GM18858 (cell line): ENCODE measurements around the gene SCUBE3.

ENCODE experiments used
- ATAC-seq: cut with Tn5 transposase; IDR thresholded peaks from one replicate; pipeline ENCODE4 v1.9.1; 2021; ENCODE audit not compliant: unreplicated experiment

SCUBE3 gene

DNA sequence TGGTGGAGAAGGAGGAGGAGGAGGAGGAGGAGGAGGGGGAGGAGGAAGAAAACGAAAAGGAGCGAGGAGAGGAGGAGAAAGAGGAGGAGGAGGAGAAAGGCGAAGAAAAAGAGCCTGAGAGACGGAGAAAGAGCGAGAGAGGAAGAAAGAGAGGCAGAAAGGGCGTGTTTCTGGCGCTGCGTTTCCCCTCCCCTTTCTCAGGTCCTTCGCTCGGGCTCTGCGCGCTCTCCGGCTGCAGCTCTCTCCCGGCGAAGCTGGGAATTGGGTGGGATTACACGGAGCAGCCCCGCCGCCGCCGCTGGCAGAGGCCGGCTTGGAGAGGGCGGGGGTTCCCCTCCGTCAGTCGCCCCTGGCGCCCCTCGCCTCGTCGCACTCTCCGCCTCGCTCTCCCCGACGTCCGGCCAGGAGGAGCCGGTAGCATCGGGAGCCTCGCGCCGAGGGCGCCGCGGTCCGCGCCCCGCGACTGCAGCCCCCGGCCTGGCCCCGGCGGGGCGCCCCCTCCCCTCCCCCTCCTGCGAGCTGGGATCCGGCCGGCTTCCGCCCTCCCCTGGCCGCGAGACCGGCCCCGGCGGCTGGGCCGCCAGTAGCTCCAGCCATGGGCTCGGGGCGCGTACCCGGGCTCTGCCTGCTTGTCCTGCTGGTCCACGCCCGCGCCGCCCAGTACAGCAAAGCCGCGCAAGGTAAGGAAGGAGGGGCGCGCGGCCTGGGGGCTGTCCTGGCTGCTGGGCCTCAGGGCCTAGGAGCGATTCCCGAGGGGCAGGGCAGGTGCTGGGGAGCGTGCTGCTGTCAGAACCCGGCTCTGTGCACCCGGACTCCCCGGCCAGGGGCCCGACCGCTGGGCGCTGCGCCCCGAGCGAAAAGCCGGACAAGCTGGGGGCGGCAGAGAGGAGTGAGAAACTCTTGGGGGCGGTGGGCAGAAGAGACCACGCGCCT, at the start of gene SCUBE3:
Gene SCUBE3, plus strand, starts transcription at position 133 of the 933 bp plus-strand sequence. Its CDS starts 463 bp downstream, at position 596.
- ATAC-seq: no peak

DNA sequence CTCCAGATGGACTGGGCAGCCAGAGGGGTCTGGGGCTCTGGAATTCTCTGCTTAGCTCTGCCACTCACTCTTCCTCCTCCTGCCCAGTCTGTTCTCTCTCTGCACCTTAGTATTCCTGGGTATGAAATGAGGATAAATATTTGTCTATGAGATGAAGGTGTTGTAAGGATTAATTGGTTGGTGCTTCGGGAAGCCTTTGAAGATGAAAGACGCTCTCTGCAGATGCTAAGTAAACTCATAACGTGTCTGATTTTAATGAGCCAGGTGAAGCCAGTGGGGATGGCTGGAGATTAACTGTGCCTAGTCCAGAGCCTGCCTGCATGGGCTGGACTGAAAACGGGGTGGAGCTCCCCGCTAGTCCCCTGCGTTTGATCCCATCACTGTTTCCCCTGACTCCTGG, 49.5 kb upstream of the SCUBE3 start:
- ATAC-seq: no peak

DNA sequence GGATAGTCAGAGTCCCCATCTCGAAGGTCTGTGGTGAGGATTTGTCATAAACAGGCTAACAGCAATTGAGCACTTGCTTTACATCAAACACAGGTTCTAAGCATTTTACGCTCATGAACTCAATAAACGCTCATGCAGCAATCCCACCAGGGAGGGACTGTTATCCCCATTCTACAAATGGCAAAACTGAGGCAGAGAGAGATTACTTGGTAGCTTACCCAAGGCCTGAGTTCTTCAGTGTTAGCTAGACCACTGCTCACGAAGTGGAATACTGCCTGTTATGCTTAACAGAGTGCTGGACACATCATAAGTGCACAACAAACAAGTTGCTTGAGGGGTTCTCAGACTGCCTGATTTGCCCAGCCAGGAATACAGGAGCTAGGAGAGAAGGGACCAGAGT, 48.9 kb upstream of the SCUBE3 start:
- no peak for ATAC-seq

DNA sequence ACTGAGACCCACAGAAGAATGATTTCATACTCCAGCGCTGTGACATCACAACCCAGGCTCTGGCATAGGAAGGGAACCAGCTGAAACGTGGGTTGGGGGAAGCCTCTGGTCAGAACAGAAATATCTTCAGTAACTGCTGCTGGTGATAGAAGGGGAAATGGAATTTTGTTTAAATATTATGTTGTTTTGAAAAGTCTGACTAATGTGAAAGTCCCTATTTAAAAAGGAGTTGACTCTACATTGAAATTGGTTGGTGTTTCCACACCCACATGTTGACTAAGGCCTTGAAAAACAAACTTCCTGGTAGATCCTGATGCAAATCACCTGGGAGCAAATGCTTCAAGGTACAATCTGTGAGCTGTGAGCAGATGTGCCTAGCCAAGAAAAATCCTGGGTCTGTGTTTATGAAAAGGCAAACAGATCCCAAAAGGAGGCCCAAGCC, 48.1 kb upstream of the SCUBE3 start:
- no peak for ATAC-seq

DNA sequence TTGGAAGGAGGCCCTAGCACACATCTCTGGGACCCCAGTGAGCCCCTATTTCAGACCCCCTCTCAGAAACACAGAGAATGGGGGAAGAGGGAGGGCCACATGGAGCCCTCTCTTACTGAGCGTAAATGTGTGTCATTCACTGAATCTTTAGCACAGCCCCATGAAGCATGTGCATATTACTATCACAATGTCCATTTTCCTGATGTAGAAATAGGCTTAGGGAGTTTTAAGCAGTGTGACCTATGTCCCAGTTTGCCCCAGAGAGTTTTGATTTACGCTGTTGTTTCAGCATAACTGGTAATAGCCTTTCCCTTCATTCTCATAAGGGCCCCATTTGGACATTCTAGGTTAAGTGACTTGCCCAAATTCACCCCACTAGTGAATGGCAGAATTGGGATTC, 47.6 kb upstream of the SCUBE3 start:
- no peak for ATAC-seq

DNA sequence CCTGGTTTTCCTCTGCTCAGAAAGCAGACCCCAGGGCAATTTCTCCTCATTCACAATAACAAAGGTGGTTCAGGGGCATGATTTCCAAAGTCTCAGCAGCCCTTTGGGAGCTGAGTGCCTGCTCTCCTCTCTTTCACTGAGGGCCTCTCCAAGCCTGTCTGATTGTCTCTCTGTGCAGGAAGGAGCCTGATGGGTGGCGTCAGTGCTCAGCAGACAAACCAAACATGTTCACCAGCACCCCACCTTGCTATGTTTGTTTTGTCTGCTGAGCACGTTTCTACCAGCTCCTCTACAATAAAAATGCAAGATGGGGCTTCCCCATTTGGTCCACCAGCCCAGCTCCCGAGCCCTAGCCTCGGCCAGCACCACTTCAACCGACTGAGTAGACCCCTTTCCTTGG, 47.2 kb upstream of the SCUBE3 start:
- no peak for ATAC-seq

DNA sequence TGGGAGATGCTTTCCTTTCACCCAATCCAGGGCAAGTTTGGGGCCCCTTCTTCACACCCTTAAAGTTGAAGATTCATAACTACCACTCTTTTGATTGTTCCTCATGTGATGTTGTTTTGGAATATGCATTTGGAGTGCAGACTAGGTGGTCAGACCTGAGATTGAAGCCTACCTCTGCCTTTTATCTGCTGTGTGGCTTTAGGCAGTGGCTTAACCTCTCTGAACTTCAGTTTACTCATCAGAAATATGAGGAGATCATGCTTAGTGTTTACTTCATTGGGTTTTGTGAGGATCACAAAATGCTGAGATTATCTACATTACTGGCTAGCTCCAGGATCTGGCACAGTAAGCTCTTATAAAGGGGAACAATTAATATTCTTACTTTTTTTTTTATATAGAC, 46.3 kb upstream of the SCUBE3 start:
- no peak for ATAC-seq

DNA sequence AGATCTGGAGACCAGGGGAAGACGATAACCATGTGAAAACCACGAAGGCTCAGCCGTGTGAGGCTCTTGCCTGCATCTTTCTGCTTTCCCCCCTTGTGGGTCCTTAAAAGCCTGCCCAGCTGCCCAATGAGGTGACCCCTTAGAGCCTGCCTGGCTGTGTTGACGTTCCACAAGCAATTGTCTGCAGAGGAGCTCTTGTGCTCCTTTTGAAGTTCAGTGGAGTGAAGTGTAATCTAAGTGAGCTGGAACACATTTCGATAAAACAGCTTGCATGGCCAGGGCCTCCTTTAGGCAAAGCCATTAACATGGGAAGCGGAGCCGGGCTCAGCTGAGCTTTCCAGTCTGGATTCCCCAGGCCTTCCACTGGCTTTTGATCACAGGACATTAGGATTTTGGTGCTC, 45.3 kb upstream of the SCUBE3 start:
- ATAC-seq: no peak

DNA sequence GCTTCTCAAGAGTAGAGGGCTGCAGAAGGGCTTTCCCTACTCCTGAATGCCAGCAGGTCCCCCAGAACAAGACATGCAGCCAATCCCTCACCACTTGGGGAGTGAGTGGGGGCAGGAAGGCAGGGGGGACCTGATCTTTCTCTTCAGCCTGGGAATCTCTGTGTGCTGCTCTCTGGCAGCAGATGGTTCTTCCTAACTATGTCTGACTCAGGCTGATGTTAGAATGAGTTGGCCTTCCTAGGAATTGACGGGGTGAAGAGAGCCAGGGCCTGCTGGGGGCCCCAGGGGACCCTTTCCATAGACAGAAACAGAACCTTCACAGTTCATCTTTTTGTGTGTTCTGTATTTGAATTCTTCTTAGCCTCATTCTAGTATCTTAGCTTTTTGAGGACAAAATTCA, 43.6 kb upstream of the SCUBE3 start:
- no peak for ATAC-seq

DNA sequence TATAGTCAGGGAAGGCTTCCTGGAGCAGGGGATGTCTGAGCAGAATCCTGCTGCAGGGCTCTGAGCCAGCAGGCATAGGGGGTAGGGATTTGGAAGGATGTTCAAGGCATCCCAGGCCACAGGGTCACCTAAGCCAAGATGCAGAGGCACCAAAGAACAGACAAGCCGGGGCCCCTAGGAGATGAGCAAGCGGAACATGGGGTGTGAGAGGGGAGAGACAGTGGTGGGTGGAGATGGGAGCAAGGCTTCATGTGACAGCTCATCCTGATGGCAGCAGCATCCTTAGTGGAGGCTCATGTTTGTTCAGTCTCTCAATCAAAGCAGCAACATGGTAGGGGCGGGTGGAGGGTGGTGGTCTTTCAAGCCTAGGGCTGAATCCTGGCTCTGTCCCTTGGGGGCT, 42.9 kb upstream of the SCUBE3 start:
- ATAC-seq: no peak

DNA sequence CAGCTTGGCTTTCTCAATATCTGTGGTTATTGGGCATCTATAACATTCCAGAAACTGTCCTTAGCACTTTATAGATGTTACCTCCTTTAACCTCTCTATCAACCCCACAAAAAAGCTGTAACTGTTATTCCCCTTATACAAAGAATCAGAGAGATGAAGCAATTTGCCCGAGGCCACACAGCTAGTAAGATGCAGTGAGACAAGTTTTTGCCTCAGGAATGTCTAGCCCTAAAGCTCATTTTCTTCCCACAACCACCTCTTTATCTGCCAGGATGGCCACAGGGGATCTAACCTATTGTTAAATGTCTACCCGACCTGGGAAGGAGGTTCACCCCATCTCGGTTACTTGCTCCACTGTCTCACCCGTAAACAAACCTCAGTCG, 40.7 kb upstream of the SCUBE3 start:
- no peak for ATAC-seq

DNA sequence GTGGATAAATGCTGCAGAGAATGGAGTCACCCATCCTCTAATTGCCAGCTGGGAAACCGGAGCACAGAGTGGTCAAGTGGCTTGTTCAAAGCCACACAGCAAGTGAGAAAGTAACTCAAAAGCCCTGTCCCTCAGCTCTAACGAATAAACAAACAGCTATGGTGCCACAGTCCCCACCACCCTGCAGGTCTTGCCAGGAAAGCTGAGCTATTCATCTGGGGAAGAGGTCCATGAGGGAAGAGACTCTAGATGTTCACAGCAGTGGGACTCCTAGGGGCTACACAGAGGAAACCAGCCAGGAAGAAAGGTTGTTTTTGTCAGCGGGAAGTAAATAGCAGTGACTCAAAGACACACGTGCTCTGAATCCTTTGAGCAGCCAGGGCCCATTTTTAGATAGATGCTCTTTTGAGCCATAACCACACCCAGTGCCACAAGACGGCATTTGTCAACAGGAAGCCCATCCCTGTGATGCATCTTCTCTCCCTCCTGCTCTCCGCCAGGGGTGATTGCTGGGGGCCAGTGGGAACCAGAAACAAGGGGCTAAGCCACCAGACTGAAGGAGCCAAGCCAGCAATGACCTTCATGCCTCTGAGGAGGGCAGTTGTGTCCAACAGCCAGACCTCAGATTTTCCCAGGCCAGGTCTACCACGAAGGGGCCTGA, 40.2 kb upstream of the SCUBE3 start:
- no peak for ATAC-seq

DNA sequence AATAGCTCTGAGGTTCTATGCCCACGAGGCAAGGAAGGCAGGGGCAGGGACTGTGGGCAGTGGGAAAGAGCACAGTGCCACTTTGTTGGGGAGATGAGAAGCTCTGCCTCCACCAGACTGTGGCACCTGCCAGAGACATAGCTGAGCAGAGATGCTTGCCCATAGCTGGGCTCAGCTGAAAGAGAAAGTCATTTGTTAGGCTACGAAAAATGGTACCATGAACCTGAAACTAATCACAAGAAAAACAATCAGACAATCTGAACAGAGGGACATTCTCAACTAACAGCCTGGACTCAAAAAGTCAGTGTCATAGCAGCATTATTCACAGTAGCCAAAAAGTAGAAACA, 39.7 kb upstream of the SCUBE3 start:
- no peak for ATAC-seq

DNA sequence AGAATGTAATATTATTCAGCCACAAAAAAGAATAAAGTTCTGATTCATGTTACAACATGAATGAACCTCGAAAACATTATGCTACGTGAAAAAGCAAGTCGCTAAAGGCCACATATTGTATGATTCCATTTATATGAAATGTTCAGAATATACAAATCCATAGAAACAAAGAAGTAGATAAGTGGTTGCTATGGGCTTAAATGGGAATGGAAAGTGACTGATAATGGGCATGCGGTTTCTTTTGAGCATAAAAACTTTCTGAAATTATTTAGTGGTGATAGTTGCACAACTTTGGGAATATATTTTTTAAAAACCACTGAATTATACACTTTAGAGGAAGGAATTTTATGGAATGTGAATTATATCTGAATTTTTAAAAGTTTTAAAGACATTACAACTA, 39.3 kb upstream of the SCUBE3 start:
- no peak for ATAC-seq

DNA sequence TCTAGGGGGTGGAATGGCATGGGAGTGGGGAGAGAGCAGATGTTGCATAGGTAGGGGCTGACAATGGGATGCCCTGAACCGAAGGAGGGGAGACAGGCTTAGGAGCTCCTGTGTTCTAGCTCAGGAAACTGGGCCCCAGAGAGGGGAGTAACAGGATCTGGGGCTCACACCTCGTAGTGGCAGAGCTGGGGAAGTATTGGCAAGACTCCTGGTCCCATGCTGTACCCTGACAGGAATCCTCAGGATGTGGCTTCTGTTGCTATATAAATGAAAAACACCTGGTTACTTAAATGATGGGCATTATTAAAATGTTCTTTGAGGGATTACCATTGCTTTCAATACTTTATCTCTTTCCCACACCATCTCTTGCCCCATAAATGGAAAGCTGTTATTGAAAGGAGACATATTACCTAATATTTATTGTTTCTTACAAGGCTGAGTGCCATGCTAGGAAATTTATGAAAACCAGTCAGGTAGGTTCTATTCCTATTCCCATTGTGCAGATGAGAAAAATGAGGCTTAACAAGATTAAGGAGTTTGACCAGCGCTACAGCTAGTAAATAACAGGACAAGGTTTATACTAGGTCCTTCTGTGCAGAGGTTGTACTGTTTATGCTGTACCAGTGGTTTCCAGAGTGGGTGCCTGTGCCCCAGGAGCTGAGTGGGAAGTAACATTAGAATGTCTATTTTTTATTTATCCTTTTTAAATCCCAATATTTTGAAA, 37.3 kb upstream of the SCUBE3 start:
- ATAC-seq: no peak

DNA sequence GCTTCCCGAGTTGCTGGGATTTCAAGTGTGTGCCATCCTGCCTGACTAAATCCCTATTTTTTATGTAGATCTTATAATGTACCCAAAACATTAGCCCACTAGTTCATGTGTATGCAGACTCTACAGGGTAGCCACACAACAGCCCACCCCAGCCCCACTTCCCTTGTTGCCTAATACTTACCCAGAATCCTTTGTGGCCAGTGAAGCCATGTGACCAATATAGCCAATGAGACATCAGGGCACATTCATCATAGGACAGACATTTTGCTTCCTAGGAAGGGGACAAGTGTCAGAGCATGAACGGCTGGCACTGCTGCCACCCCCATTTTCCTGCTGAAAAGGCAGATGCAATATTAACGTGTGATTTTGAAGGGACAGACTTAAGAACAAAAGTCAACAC, 36.6 kb upstream of the SCUBE3 start:
- ATAC-seq: no peak

DNA sequence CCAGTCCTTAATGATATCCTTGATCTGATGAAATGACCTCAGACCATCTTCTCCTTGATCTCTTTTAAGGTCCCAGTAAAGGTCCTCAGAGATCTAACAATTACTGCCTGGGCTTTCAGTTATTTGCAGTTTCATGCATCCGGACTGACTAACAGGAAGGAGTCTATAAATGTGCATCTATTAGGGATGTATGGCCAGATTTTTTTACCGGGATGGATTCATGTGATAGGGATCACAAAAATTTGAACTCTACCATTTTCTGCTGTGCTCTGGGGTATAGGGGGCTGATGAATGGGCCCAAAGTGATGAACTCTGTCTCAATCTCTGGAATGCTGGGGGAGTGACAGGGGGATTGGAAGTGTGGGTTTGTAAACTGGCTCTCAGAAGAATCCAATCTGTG, 36.2 kb upstream of the SCUBE3 start:
- no peak for ATAC-seq

DNA sequence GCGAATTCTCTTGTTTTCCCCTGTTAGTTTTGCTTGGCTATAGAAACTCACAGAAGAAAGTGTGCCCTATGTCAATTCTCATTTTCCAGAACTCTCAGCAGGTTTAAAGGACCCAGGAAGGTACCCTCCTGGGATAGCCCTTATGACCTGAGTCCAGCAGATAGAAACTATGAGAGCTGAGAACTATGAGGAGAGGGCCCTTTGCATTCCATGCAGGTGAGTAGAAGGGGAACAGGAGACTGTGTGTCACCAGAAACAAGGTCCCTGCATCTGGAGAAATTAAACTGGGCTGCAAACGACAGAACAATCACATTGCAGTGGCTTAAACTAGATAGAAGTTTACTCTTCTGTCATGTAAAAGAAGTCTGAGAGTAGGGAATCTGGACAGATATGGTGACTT, 35.7 kb upstream of the SCUBE3 start:
- ATAC-seq: no peak

DNA sequence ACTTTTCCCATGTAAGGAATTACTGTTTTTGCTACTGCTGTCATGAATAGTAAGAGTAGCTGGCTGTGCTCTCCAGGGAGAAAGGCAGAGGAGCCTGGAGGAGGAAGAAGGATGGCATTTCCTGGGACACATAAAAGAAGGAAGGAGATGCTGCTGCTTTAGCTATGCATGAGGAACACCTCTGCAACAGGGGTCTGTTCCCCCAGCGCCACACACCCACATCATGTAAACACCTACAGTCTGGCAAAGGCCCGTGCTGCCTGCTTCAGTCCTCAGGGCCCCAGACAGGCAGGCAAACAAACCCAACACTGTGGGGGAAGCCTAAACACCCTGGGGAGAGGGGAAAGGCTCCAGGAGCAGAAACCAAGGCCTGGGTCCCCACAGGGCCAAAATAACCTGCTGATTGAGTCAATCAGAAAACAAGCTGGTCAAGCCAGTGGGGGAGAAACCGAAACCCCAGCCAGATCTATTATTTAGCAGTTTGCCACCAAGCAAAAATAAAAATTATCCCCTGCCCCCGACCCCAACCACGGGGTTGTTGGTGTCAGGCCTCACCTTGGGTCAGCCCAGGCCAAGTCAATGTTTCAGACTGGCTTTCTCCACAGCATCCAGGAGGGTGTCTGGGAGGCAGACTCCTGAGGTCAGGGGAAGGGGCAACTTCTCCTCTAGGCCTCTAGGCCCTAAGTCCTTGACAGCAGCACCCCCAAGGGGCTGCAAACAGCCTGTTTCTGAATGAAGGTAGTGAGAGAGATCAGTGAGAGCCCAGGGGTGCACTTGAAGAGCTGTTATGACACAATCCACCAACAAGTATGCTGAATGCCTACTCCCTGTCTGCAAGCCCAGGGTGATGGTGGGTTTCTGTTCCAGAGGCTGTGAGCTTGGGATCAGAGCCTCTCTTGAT, 34.6 kb upstream of the SCUBE3 start:
- ATAC-seq: no peak

DNA sequence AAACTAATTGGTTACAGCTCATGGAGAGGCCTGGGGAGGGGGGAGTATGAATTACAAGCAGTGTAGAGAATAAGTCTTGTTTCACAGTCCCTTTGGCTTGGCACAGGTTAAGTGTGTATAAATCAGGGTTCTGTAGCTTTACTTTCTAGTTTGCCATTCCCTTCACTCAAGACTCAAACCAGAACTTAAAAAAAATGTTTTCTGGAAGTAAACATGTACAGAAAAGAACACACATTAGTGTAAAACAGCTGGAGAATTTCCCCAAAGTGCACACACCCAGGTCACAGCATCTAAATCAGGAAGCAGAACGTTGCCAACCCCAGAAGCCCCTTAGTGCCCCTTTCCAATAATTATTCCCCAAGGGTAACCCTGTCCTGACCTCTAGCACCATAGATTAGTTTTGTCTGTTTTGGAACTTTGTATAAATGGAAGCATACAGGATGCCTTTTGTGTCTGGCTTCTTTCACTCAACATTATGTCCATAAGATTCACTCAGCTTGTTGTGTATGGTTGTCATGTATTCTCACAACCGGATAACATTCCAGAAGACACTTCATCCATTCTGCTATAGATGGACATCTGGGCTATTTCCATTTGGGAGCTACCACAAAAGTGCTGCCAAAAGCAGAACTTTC, 33.7 kb upstream of the SCUBE3 start:
- ATAC-seq: no peak
